GDM1 (cell line): ENCODE data around the gene USP34.
"Not testable (repeated sequence)": the region's sequence is repeated elsewhere in the genome, so short reads cannot be mapped to it uniquely, and the experiment has no call there.

ENCODE experiments used
- DNase-seq: peaks from one replicate; lab custom pipeline; 2025; lab: John Stamatoyannopoulos, UW

The USP34 gene

DNA sequence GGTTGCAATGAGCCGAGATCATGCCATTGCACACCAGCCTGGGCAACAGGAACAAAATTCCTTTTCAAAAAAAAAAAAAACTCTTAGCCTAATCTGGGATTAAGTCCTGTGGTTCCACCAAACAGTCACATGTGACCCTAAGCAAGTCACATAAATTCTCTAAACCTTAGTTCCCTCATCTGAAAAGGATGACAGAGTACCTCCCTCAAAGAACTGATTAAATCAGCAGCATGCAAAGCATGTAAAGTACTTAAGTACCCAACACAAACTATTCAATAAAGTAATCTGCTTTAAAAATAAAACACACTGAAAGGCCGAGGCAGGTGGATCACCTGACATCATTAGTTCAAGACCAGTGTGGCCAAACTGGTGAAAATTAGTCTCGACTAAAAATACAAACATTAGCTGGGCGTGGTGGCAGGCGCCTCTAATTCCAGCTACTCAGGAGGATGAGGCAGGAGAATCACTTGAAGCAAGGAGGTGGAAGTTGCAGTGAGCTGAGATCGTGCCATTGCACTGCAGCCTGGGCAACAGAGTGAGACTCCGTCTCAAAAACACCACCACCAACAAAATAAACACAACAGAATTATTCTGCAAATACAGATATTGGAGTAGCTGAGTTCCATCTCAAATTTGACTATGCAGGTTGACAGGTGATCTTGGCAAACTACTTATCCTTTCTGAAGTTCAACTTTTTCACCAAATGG is 7.0 kb downstream of the USP34 start:
- no peak for DNase-seq

DNA sequence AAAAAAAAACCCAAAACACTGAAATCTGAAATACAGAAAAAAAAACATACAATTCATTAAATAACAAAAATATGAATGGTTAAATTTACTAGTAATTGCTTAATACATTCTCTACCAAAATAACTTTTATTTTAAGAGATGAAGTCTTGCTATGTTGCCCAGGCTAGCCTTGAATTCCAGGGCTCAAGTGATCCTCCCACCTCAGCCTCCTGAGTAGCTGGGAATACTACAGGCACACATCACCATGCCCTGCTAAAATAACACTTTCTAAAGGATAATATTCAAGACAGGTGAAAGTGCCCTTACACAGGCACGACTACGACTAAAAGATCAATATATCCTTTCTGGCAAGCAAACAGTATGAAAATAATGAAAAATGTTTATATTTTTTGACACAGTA is 9.5 kb downstream of the USP34 start:
- no peak for DNase-seq

GRCh38 chr2:61460163-61460562 is 10.7 kb downstream of the USP34 start:
- DNase-seq = no peak

GRCh38 chr2:61456746-61457420 is 14.0 kb downstream of the USP34 start:
- DNase-seq = no peak

- no peak for DNase-seq
Observed at GRCh38 chr2:61456070-61456745, 14.7 kb downstream of the USP34 start.

DNA sequence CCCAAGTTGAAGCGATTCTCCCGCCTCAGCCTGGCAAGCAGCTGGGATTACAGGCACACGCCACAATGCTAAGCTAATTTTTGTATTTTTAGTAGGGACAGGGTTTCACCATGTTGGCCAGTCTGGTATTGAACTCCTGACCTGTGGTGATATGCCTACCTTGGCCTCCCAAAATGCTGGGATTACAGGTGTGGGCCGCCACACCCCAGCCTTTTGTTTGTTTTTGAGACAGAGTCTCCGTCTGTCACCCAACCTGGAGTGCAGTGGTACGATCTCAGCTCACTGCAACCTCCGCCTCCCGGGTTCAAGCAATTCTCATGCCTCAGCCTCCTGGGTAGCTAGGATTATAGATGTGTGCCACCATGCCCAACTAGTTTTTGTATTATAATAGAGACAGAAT is 15.9 kb downstream of the USP34 start:
- DNase-seq = not testable (repeated sequence)

GRCh38 chr2:61454383-61454782 is 16.5 kb downstream of the USP34 start:
- no peak for DNase-seq

- DNase-seq = no peak
Observed at GRCh38 chr2:61452392-61452791, 18.5 kb downstream of the USP34 start.

- no peak for DNase-seq
Observed at GRCh38 chr2:61451178-61451577, 19.7 kb downstream of the USP34 start.

DNA sequence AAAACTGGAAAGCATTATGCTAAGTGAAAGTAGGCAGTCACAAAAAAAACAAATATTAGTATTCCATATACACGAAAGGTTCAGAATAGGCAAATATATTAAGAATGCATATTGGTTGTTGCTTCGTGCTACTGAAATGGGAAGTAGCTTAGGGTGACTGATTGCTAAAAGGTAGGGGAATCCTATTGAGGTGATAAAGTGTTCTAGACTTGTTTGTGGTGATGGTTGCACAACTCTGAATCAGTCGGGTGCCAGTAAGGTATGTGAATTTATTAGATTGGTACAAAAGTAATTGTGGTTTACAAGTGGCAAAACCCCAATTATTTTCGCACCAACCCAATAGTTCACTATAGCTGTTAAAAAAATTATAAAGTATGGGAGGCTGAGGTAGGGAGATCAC is 20.7 kb downstream of the USP34 start:
- no peak for DNase-seq

DNA sequence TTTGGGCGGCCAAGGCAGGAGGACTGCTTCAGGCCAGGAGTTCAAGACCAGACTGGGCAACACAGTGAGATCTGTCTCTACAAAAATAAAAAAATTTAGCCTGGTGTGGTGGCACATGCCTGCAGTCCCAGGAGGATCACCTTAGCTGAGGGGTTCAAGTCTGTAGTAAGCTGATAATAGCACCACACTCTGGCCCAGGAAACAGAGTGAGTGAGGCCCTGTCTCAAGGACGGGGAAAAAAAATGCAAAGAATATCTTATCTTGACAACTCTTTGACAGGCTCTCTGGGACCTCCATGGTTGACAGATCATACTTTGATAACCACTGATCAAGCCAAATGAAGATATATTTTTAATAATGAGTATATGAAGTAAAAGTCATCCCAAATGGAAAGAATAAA is 22.7 kb downstream of the USP34 start:
- no peak for DNase-seq

- not testable (repeated sequence) for DNase-seq
Observed at GRCh38 chr2:61446971-61447370, 23.9 kb downstream of the USP34 start.

DNA sequence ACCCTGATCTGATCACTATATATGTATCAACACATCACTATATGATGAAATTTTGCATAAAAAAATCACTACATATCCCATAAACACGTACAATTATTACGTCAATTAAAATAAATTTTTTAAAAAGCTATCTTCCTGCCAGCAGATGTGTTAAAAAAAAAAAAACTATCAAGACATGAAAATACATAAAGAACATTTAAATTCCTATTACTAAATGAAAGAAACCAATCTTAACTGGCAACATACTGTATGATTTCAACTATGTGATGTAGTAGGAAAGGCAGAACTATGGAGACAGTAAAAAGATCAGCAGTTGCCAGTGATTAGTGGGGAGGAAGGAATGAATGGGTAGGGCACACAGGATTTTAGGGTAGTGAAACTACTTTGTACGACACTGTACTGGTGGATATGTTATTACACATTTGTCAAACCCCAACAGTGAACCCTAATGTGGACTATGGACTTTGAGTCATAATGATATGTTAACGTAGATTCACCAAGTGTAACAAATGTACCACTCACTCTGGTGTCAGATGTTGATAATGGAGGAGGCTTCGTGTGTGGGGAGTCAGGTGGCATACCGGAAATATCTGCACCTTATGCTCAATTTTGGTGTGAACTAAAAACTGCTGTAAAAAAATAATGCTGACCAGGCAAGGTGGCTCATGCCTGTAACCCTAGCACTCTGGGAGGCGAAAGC is 27.4 kb downstream of the USP34 start:
- no peak for DNase-seq

GRCh38 chr2:61439241-61440002 is 31.5 kb downstream of the USP34 start:
- DNase-seq = no peak

- DNase-seq = no peak
Observed at GRCh38 chr2:61438670-61439069, 32.2 kb downstream of the USP34 start.

GRCh38 chr2:61437170-61437569 is 33.7 kb downstream of the USP34 start:
- no peak for DNase-seq

DNA sequence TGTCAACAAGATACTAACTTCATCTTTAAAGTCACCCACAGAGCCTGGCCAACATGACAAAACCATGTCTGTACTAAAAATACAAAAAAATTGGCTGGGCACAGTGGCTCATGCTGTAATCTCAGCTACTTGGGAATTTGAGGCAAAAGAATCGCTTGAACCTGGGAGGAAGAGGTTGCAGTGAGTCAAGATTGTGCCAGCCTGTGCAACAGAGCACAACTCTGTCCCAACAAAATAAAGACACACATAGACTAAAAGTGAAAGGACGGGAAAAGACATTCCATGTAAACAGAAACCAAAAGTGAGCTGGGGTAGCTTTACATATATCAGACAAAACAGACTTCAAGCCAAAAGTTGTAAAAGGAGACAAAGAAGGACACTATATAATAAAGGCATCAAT is 34.8 kb downstream of the USP34 start:
- no peak for DNase-seq

DNA sequence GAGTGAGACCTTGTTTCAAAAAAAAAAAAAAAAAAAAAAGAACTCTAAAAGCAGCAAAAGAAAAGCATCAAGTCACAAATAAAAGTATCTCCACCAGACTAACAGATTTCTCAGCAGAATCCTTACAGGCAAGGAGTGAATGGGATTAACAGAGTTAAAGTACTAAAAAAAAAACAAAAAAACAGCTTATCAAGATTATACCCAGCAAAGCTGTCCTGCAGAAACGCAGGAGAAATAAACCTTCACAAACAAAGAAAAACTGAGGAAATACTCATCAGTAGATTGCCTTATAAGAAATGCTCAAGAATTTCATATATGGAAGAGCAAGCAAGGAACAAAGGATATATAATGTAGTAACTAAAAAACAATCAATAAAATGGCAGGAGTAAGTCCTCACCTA is 35.6 kb downstream of the USP34 start:
- no peak for DNase-seq

DNA sequence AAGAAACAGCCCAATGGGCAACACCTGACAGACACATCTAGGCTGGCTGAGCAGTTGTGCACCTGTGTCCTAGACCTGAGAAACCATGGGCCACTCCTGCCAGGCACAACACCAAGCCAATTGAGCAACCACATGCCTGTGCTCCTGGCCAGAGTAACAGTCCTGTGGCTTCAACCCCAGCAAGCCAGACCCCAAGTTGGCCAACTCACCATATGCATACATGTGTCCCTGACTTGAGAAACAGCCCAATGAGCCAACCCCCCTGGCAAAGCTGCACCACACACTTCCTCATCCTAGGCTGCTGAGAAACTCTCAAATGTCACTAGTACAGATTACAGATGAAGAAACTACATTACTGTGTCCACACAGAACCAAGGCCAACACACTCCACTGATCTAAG is 36.6 kb downstream of the USP34 start:
- DNase-seq = no peak

GRCh38 chr2:61433606-61434005 is 37.3 kb downstream of the USP34 start:
- no peak for DNase-seq

DNA sequence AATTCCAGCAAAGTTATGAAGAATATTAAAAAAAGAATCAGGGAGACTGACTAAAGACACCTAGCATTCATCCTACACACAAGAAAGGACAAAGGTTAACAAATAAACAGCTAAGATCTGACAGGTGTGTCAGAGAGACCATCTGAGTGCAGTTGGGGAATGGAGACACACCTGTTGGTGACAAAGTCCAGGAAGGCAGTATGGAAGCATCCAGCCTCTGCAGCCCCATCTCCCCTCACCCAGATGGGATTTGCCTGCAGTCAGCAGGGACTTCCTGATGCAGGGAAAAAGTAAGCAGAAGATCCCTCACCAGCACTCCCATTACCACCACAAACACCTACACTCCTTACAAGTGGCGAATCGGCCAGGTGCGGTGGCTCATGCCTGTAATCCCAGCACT is 37.9 kb downstream of the USP34 start:
- DNase-seq = no peak

GRCh38 chr2:61431345-61431744 is 39.5 kb downstream of the USP34 start:
- DNase-seq = no peak
